ENCODE measurements around the gene C1orf167.

DNA sequence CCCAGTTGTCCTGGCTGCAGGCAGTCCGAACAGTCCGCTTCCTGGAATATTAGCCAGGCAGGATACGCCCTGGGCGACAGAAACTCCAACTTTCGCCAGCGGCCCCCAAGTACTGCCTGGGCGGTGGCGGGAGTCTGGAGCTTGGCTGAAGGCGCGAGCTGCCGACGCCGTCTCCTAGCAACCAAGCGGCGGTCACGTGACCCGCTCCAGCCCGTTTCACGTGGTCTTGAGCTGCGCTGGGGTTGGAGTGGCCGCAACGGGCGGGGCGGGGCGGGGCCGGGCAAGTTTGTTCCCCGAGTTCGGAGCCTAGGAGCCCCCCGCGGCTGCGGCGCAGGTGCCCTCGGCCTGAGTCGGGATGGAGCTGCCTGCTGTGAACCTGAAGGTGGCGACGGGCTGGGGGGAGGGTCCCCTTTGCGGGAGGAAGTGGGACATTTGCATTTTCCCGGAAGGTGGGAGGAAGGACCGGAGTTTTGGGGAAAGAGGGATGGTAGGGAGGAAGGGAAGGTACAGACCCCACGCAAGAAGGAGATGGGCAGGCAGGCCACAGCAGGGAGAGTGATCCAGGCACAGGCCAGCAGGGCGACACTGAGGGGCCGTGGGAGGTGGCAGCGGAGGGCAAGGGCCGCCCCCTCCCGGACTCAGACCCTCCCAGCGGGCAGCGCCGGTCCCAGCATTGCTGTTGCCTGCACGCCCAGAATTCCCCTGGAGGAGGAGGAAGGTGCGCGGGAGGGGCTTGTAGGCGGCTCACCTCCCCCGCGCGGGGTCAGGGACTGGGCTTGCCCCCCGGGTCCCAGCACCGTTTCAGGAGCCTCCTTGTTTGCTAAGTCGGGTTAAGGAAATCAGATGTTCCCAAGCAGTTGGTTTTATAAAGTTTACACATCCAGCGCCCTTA lies 25.9 kb upstream of the C1orf167 start, which contains the start of gene AGTRAP:
- TF ChIP-seq, protein P1, sequence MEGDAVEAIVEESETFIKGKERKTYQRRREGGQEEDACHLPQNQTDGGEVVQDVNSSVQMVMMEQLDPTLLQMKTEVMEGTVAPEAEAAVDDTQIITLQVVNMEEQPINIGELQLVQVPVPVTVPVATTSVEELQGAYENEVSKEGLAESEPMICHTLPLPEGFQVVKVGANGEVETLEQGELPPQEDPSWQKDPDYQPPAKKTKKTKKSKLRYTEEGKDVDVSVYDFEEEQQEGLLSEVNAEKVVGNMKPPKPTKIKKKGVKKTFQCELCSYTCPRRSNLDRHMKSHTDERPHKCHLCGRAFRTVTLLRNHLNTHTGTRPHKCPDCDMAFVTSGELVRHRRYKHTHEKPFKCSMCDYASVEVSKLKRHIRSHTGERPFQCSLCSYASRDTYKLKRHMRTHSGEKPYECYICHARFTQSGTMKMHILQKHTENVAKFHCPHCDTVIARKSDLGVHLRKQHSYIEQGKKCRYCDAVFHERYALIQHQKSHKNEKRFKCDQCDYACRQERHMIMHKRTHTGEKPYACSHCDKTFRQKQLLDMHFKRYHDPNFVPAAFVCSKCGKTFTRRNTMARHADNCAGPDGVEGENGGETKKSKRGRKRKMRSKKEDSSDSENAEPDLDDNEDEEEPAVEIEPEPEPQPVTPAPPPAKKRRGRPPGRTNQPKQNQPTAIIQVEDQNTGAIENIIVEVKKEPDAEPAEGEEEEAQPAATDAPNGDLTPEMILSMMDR (IDR thresholded peaks at IDR 0.05): peak; percentile 22
- TF ChIP-seq EZH2phosphoT487 (IDR thresholded peaks at IDR 0.05) (no peak), EZH2 (IDR thresholded peaks at IDR 0.05) (no peak)
